KOPT-K1 (cell line): ENCODE results near the gene ASIP.

Experiments used
- H3K27ac ChIP-seq: fragments of 200-600 bp; sonication (generic); 2 replicates; pipeline ENCODE4 v1.5.1; 2016; ENCODE audit warnings: antibody characterized with exemption, mild to moderate bottlenecking, low read depth, low read length; ENCODE audit not compliant: poor library complexity, severe bottlenecking
- H3K36me3 ChIP-seq: fragments of 200-600 bp; sonication (generic); 2 replicates; pipeline ENCODE4 v1.5.1; 2017; ENCODE audit warnings: antibody characterized with exemption, mild to moderate bottlenecking, low read length, moderate library complexity; ENCODE audit not compliant: insufficient read depth
- H3K9me3 ChIP-seq: fragments of 200-600 bp; sonication (generic); 2 replicates; pipeline ENCODE4 v1.5.1; 2017; ENCODE audit warnings: antibody characterized with exemption, low read length, mild to moderate bottlenecking; ENCODE audit not compliant: insufficient read depth, poor library complexity, severe bottlenecking

The ASIP gene

DNA sequence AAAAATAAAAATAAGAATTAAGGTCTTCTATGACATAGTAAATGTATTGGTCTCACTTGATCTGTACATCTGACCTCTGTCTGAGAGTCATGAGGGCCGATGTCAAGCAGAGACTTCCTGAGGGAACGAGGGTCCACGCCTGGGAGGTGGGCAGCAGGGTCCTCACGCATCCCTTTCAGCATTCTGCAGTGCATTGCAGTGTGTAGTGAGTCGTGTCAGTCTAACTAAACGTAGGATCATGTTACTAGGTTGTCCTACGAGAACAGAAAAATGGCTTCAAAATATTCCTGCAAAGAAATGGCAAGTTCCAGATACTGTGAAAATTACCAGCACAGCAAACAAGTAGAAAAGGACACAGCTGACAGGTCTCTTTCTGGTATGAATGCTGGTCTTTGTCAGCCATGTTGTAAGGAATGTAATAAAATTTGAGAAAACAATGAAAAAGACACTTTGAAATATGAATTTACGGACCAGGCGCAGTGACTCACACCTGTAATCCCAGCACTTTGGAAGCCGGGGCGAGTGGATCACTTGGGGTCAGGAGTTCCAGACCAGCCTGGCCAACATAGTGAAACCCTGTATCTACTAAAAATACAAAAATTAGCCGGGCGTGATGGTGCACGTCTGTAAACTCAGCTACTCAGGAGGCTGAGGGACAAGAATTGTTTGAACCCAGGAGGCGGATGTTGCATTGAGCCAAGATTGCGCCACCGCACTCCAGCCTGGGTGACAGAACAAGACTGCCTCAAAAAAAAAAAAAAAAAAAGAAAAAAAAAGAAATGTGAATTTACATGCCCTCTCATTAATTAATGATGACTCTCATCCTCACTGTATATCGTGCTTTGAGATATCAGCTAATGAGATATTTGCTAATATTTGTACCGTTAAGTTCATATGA lies 64.4 kb downstream of the ASIP start:
- Histone ChIP-seq H3K36me3 (peaks cover 6% of the 10 kb centered on the region), H3K27ac (no peak overlapping the region), H3K9me3 (no peaks in the 10 kb centered on the region)

DNA sequence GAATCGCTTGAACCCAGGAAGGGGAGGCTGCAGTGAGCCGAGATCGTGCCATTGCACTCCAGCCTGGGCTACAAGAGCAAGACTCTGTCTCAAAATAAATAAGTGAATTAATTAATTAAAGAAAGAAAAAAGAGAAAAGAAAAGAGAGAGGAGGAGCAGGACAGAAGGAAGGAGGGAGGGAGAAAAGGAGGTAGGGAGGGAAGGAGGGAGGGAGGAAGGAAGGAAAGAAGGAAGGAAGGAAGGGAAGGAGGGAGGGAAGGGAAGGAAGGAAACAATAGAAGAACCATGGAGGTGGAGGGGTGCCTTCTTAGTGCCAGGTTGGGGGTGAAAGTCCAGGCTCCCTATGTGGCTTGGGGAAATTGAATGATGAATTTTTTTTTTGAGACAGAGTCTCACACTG lies 68.5 kb downstream of the ASIP start:
- no peaks in the 10 kb centered on the region for H3K9me3 ChIP-seq
- no peak overlapping the region for H3K27ac ChIP-seq
- no peaks in the 10 kb centered on the region for H3K36me3 ChIP-seq

DNA sequence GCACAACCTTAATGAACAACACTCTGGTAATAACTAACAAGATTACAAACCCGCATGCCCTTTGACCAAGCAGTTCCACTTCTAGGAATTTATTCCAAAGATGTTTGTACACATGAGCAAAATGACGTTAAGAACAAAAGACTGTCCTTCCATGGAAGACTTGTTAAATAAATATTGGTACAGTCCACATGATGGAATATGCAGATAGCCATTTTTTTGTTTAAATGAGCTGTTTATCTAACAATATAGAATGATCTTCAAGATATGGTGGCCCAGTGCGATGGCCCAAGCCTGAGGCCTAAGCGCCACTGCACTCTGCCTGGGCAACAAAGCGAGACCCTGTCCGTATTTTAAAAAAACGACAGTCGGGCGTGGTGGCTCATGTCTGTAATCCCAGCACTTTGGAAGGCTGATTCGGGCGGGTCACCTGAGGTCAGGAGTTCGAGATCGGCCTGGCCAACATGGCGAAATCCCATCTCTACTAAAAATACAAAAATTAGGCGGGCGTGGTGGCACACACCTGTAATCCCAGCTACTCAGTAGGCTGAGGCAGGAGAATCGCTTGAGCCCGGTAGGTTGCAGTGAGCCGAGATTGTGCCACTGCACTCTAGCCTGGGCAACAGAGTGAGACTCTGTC lies 69.4 kb downstream of the ASIP start:
- Histone ChIP-seq H3K36me3 (no peaks in the 10 kb centered on the region), H3K9me3 (no peaks in the 10 kb centered on the region), H3K27ac (no peak overlapping the region)

DNA sequence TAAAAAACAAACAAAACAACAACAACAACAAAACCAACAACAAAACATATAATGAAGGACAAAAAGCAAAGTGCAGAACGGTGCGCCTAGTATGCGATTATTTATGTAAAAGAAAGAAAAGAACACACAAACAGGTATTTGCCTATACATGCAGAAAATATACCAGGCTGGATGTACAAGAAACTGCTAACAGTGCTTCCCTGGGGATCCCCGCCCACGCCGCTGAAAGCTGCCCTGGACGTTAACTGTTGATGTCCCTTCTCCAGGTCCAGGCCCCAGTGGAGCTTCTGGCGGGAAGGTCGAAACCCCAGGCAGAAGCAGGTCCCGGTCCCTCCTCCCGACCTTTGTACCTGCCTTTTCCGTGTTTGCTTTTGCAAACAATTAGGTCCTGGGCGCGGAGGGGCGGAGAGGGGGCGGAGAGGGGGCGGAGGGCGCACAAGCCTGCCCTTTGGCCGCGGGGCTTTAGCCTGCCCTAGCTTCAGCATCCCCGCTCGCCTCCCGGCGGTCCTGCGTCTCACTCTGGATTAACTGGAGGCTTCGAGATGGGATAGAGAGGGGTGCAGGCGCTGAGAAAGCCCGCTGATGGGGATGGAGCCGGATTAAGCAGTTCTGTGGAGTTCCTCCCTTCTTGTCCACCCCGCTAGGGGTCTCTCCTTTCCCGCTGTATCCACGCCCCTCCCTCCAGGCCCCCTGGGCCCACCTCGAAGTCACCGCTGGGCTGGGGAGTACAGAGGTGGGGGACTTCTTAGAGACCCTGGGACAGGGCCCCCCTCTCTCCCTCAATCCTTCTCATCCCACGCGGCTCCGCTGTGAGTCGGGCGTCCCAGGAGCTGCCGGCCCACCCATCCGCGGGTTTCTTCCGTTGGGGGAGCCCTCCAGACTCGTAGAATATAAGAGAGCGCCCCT lies 70.1 kb downstream of the ASIP start:
- no peaks in the 10 kb centered on the region for H3K36me3 ChIP-seq
- H3K9me3 ChIP-seq: no peaks in the 10 kb centered on the region
- H3K27ac ChIP-seq: no peak overlapping the region

DNA sequence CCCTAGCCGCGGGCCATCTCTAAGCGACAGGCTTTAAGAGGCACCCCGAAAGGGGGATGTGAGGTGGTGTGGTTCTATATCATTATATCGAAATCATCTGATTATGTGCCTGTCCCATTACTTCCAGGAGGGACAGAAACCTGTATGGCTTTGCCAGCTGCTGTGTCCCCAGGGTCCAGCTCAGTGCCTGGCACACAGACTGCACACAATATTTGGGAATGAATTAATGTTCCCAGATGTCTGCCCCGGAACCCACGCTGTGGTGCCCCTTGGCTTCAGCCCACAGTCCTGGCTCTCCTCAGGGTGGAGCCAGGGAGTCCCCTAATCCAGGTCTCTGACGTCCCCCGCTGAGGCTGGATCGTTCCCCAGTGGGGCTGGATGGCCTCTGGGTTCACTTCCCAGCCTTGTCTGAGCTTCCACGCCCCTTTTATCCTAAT lies 70.8 kb downstream of the ASIP start:
- Histone ChIP-seq H3K9me3 (no peaks in the 10 kb centered on the region), H3K27ac (no peak overlapping the region), H3K36me3 (no peaks in the 10 kb centered on the region)

DNA sequence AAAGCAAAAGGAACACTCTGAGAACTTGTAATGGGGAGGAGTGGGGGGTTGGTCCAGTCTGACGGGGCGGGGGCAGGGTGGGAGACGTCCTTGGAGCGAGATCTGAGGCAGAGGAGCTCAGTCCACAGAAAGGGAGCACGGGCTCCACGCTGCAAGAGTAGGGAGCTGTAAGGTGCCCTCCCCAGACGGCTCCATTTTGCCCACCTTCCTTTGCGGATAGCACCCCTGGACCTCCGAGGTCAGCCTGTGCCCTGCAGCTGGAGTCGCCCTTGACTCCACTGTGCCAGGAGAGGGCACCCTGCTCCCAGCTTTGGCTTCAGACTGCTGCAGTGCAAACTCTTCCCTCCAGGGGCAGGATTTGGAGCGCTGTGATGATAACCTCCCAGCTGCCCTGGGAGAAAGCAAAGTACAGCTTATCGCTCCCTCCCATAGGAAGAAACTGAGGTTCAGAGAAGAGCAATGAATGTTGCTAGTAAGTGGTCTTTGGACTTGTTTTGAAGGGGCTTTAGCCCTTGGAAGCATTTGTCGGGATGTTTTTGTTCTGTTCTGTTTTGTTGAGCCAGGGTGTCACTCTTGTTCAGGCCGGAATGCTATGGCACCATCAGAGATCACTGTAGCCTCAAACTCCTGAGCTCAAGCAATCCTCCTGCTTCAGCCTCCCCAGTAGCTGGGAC lies 71.5 kb downstream of the ASIP start:
- Histone ChIP-seq H3K9me3 (no peaks in the 10 kb centered on the region), H3K27ac (no peak overlapping the region), H3K36me3 (no peaks in the 10 kb centered on the region)

DNA sequence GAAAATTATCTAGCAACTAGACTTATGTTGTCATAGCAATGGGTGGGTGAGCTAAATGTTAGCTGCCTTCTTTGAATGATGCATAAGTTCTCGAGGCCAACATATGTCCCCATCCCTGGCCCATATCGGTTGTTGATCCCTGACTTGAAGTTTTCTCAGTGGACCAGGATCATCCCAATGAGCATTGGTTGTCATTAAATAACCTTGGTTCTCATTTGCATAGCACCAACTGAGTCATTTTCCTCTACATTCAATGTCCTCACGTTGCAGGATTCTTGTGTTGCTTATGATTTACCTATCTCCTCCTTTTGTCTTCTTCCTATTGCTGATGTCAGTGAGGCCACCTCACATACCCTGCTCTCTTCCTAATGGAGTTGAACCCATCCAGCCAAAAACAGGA lies 74.0 kb downstream of the ASIP start:
- H3K9me3 ChIP-seq: no peaks in the 10 kb centered on the region
- H3K27ac ChIP-seq: no peak overlapping the region
- no peaks in the 10 kb centered on the region for H3K36me3 ChIP-seq

DNA sequence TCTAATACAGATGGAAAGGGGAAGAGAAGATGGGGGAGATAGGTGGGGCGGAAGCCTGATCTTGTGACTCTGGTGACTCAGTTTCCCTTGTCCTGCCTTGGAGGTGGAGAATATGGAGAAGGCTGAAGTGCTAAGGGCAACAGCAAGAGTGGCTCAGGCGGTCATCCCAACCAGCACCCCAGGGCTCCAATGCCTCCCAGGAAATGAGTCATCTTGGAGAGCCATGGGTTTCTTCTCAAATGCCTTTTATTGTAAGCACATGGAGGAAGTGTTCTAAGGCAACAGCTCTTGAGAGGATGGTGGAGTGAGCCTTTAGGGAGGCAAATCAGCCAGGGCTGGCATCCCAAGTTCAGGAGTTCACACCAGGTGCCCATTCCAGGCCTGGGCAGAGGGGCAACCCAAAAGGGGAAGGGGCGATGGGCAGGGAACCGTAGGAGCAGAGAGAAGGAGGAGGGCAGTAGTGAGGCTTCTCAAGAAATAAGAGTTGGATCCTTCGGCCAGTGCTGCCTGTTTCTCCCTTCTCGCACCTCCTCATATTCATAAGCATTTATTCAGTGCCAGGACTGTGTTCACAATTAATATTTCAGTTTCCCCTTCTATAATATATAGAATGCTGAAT lies 75.1 kb downstream of the ASIP start:
- H3K27ac ChIP-seq: no peak overlapping the region
- no peaks in the 10 kb centered on the region for H3K36me3 ChIP-seq
- H3K9me3 ChIP-seq: no peaks in the 10 kb centered on the region
